ENCODE data around the gene CHAT. TPM values are rescaled to one million over a fixed set of nuclear protein-coding genes. Genes with fewer than 3 reads are reported as not detected.

CHAT gene
- polyA plus RNA-seq, 1 donor from 2014 or later = not detected

- Histone ChIP-seq H3K9me3 (ENCODE audit: low read length) (no peaks in the 10 kb centered on the region), H3K9ac (ENCODE audit: low read length) (no peak overlapping the region), H3F3A (ENCODE audit: insufficient read depth, low read length, poor library complexity, severe bottlenecking) (no peaks in the 10 kb centered on the region), H3K27ac (ENCODE audit: low read length) (no peak overlapping the region), H3K4me2 (ENCODE audit: low read length) (no peak overlapping the region), H3K9me2 (ENCODE audit: insufficient read depth, low read length) (no peaks in the 10 kb centered on the region), H4K20me1 (ENCODE audit: insufficient read depth) (no peaks in the 10 kb centered on the region), H3K27me3 (ENCODE audit: insufficient read depth, low read depth, low read length) (peaks cover 32% of the 10 kb centered on the region), H3K4me3 (ENCODE audit: low read length) (no peak overlapping the region), H3K36me3 (ENCODE audit: insufficient read depth, low read length) (no peaks in the 10 kb centered on the region), H3K79me2 (replicated peaks; ENCODE audit: insufficient read depth, low read length) (no peaks in the 10 kb centered on the region), H2AFZ (ENCODE audit: low read depth, low read length) (no peak overlapping the region)
- TF ChIP-seq REST (IDR thresholded peaks at IDR 0.05; ENCODE audit: borderline replicate concordance) (no peak), CTCF (IDR thresholded peaks at IDR 0.05; ENCODE audit: poor library complexity, severe bottlenecking) (no peak), RAD21 (conservative IDR thresholded peaks at IDR 0.05) (no peak), SMC3 (conservative IDR thresholded peaks at IDR 0.05; ENCODE audit: poor library complexity) (no peak), MXI1 (conservative IDR thresholded peaks at IDR 0.05; ENCODE audit: poor library complexity, severe bottlenecking) (no peak), EP300 (conservative IDR thresholded peaks at IDR 0.05; ENCODE audit: poor library complexity, severe bottlenecking) (no peak), TAF1 (IDR thresholded peaks at IDR 0.05; ENCODE audit: low read depth) (no peak)
Observed at GRCh38 chr10:49691588-49691987, 77.8 kb downstream of the CHAT start.

GRCh38 chr10:49694466-49694865 lies 80.6 kb downstream of the CHAT start:
- TF ChIP-seq SMC3 (conservative IDR thresholded peaks at IDR 0.05; ENCODE audit: poor library complexity) = no peak
- TF ChIP-seq REST (IDR thresholded peaks at IDR 0.05; ENCODE audit: borderline replicate concordance) = no peak
- TF ChIP-seq RAD21 (conservative IDR thresholded peaks at IDR 0.05) = no peak
- TF ChIP-seq TAF1 (IDR thresholded peaks at IDR 0.05; ENCODE audit: low read depth) = no peak
- no peak for TF ChIP-seq CTCF (IDR thresholded peaks at IDR 0.05; ENCODE audit: poor library complexity, severe bottlenecking)
- no peak for TF ChIP-seq EZH2 (IDR thresholded peaks at IDR 0.05; ENCODE audit: borderline replicate concordance, insufficient read depth, low read length, poor library complexity, severe bottlenecking)
- TF ChIP-seq EP300 (conservative IDR thresholded peaks at IDR 0.05; ENCODE audit: poor library complexity, severe bottlenecking) = no peak
- no peak for TF ChIP-seq MXI1 (conservative IDR thresholded peaks at IDR 0.05; ENCODE audit: poor library complexity, severe bottlenecking)
- no peak for TF ChIP-seq POLR2AphosphoS5 (IDR thresholded peaks at IDR 0.05)
- no peaks in the 10 kb centered on the region for H3K36me3 ChIP-seq (ENCODE audit: insufficient read depth, low read length)
- H3K9ac ChIP-seq (ENCODE audit: low read length) = no peak overlapping the region
- H3K4me3 ChIP-seq (ENCODE audit: low read length) = no peak overlapping the region
- no peaks in the 10 kb centered on the region for H4K20me1 ChIP-seq (ENCODE audit: insufficient read depth)
- H3K27me3 ChIP-seq (ENCODE audit: insufficient read depth, low read depth, low read length) = peaks cover 22% of the 10 kb centered on the region
- H2AFZ ChIP-seq (ENCODE audit: low read depth, low read length) = no peak overlapping the region
- H3K9me3 ChIP-seq (ENCODE audit: low read length) = no peaks in the 10 kb centered on the region
- no peak overlapping the region for H3K4me2 ChIP-seq (ENCODE audit: low read length)
- no peak overlapping the region for H3K27ac ChIP-seq (ENCODE audit: low read length)
- H3K79me2 ChIP-seq (replicated peaks; ENCODE audit: insufficient read depth, low read length) = no peaks in the 10 kb centered on the region
- no peaks in the 10 kb centered on the region for H3F3A ChIP-seq (ENCODE audit: insufficient read depth, low read length, poor library complexity, severe bottlenecking)
- H3K9me2 ChIP-seq (ENCODE audit: insufficient read depth, low read length) = no peaks in the 10 kb centered on the region

Data from neural cell (in vitro differentiated cells).